Adrenal gland (tissue), 12 donors: ENCODE results near the gene PTPRF. TPM values are rescaled to one million over a fixed set of nuclear protein-coding genes. Genes with fewer than 3 reads are reported as not detected.

Experiments
- DNase-seq, 7 donors: peaks; one replicate each; pipeline ENCODE4 v3.0.0-alpha.2; 2019 to 2020
- H3K27ac ChIP-seq, 5 donors: fragments of 200-600 bp; sonication (generic) in 4 of 5; 1 replicate in 3 of 5; 2 replicates in 2 of 5; pipeline versions ENCODE4 v1.5.1 to v1.8.0; 2016 to 2020; ENCODE audit warnings: mild to moderate bottlenecking in 1 of 5
- H3K27me3 ChIP-seq: fragments of 200-600 bp; 2 replicates; pipeline ENCODE4 v1.8.0; 2021
- H3K36me3 ChIP-seq, 2 donors: fragments of 200-600 bp; replicated peaks in 1 of 2; 1 replicate in 1 of 2; 2 replicates in 1 of 2; pipeline versions ENCODE4 v1.5.1 to v1.8.0; 2018 to 2022
- H3K4me1 ChIP-seq, 2 donors: fragments of 200-600 bp; replicated peaks in 1 of 2; 1 replicate in 1 of 2; 2 replicates in 1 of 2; pipeline versions ENCODE4 v1.5.1 to v1.8.0; 2018 to 2021
- H3K4me3 ChIP-seq, 4 donors: fragments of 200-600 bp; sonication (generic) in 3 of 4; one replicate each; pipeline ENCODE4 v1.5.1; 2016 to 2018
- H3K9me3 ChIP-seq, 3 donors: fragments of 200-600 bp; sonication (generic) in 1 of 3; replicated peaks in 1 of 3; 1 replicate in 2 of 3; 2 replicates in 1 of 3; pipeline versions ENCODE4 v1.5.1 to v1.8.0; 2016 to 2021
- CTCF ChIP-seq, 6 experiments: fragments of 450-650 bp in 4 of 6; fragments of 200-600 bp in 2 of 6; sonication (generic) in 1 of 6; IDR thresholded peaks; 1 replicate in 5 of 6; 2 replicates in 1 of 6; pipeline versions ENCODE4 v1.5.1 to v1.8.0; 2016 to 2021; ENCODE audit warnings: antibody characterized with exemption in 6 of 6, mild to moderate bottlenecking in 2 of 6, moderate library complexity in 1 of 6
- POLR2A ChIP-seq, 2 donors: fragments of 450-650 bp; IDR thresholded peaks; one replicate each; pipeline ENCODE4 v1.6.1; 2017; ENCODE audit warnings: antibody characterized with exemption in 2 of 2, mild to moderate bottlenecking in 2 of 2, moderate library complexity in 1 of 2
- WGBS, 4 donors: extraction: QIAGEN DNeasy Blood & Tissue Kit in 2 of 4; methylation state at CpG; one replicate each; pipeline versions ENCODE4 v1.1.5 to v1.1.7; 2013 to 2017; 5-methylcytosine and 5-hydroxymethylcytosine counted together
- intact Hi-C, 2 donors: fragments of 100-400 bp; cut with DNase I; formaldehyde crosslinking; loops; one replicate each; pipeline versions ENCODE4 v1.14.1 to v1.15.0; 2022 to 2023
- polyA plus RNA-seq, 3 donors: library from polyadenylated mRNA; stranded (reverse); fragments of 200-250 nt in 2 of 3; fragments of 350-450 nt in 1 of 3; fragmentation: Illumina TruSeq in 1 of 3; extraction: RNeasy Lipid Tissue Mini Kit (QIAGEN cat#74804) in 1 of 3; gene quantifications; one replicate each; pipeline ENCODE4 v1.2.3, GENCODE V29; 2013 to 2014
- total RNA-seq, 9 donors: library from RNA; depleted of rRNA in 4 of 9; stranded (reverse); fragments of >200 nt in 4 of 9; fragments of 120-200 nt in 1 of 9; fragmentation: NEBNext Ultra II Directional in 1 of 9; extraction: Animal tissue kit (Norgen Biotek cat#: 25700) in 1 of 9; gene quantifications; one replicate each; pipeline versions ENCODE4 v1.1.0 to v1.2.4, GENCODE V29; 2013 to 2023
- donor health status: healthy with polysubstance abuse.
- donor health status: Bipolar disorder and iron deficiency.
- donor health status: DM: yes; HTN: yes; CAD: no.
- donor health status: DM: no; HTN: no; CAD: no.
- donor health status: DM: no; HTN: no; CAD: no.
- donor health status: DM: yes; HTN: yes; CAD: no.

The PTPRF gene
- total and polyA plus RNA-seq, 12 donors: 9.2 to 92.0 (median 30.1) TPM

- Histone ChIP-seq H3K27ac (no peak overlapping the region), H3K9me3 (no peaks in the 10 kb centered on the region), H3K27me3 (no peaks in the 10 kb centered on the region), H3K36me3 (peaks cover 0 to 97% of the 10 kb centered on the region in 2 donors), H3K4me3 (no peak overlapping the region), H3K4me1 (peaks cover 7 to 13% of the 10 kb centered on the region in 2 donors)
- DNase-seq: no peak
- intact Hi-C loops: no loop called here
- TF ChIP-seq POLR2A (IDR thresholded peaks at IDR 0.05) (no peak), CTCF (IDR thresholded peaks at IDR 0.05) (no peak)
- 91 to 100% (median 94%) methylated on average over 5 of the region's 5 CpGs for WGBS, 4 donors
These were observed 139.2 kb downstream of the PTPRF start for GRCh38 chr1:43669878-43670277.

GRCh38 chr1:43671193-43671592, 140.5 kb downstream of the PTPRF start:
- peaks cover 0 to 97% of the 10 kb centered on the region in 2 donors for H3K36me3 ChIP-seq

GRCh38 chr1:43671626-43672330, 141.1 kb downstream of the PTPRF start:
- intact Hi-C loops: no loop called here
- peak in 5 of 7 donors; percentile 59 to 74 (median 63) for DNase-seq
- Histone ChIP-seq H3K9me3 (no peaks in the 10 kb centered on the region), H3K4me3 (no peak overlapping the region), H3K36me3 (peaks cover 0 to 97% of the 10 kb centered on the region in 2 donors), H3K4me1 (peaks cover 7 to 13% of the 10 kb centered on the region in 2 donors), H3K27ac (peak overlapping the region in 3 of 5 donors; percentile 39 to 89 (median 71)), H3K27me3 (no peaks in the 10 kb centered on the region)
- TF ChIP-seq CTCF (IDR thresholded peaks at IDR 0.05) (no peak), POLR2A (IDR thresholded peaks at IDR 0.05) (no peak)
- 35 to 62% (median 55%) methylated on average over 9 to 10 of the region's 10 CpGs for WGBS, 4 donors

More at GRCh38 chr1:43671193-43671592, 140.5 kb downstream of the PTPRF start:
- TF ChIP-seq CTCF (IDR thresholded peaks at IDR 0.05) (no peak), POLR2A (IDR thresholded peaks at IDR 0.05) (no peak)
- WGBS, 4 donors: 65 to 84% (median 82%) methylated on average over 2 of the region's 2 CpGs
- peak overlapping the region in 3 of 5 donors; percentile 39 to 89 (median 71) for H3K27ac ChIP-seq
- intact Hi-C loops: no loop called here
- H3K4me3 ChIP-seq: no peak overlapping the region
- peaks cover 7 to 13% of the 10 kb centered on the region in 2 donors for H3K4me1 ChIP-seq
- peak in 1 of 7 donors; percentile 19 for DNase-seq
- H3K27me3 ChIP-seq: no peaks in the 10 kb centered on the region
- no peaks in the 10 kb centered on the region for H3K9me3 ChIP-seq

- no peak for DNase-seq
- Histone ChIP-seq H3K4me1 (peaks cover 7 to 13% of the 10 kb centered on the region in 2 donors), H3K4me3 (no peak overlapping the region), H3K36me3 (peaks cover 0 to 86% of the 10 kb centered on the region in 2 donors), H3K27ac (no peak overlapping the region), H3K27me3 (no peaks in the 10 kb centered on the region), H3K9me3 (no peaks in the 10 kb centered on the region)
- intact Hi-C loops: no loop called here
- TF ChIP-seq POLR2A (IDR thresholded peaks at IDR 0.05): no peak
- no peak for TF ChIP-seq CTCF (IDR thresholded peaks at IDR 0.05)
- WGBS, 4 donors: 83 to 91% (median 86%) methylated on average over 7 of the region's 7 CpGs
These were observed 142.6 kb downstream of the PTPRF start for GRCh38 chr1:43673261-43673660.

Other genes starting within 250 kb of the PTPRF start
- gene C1orf210, start 245.3 kb upstream of the PTPRF start, total RNA-seq: not detected
- gene C1orf210, start 245.3 kb upstream of the PTPRF start, polyA plus RNA-seq: not detected
- 10 to 100 TPM; 11.6 to 49.8 (median 27.5) TPM for gene TIE1, start 229.9 kb upstream of the PTPRF start, total RNA-seq
- 10 to 100 TPM in 2 of 3 donors, 1 to 10 TPM in 1; 5.0 to 28.6 (median 19.6) TPM for gene TIE1, start 229.9 kb upstream of the PTPRF start, polyA plus RNA-seq
- under 1 TPM in 4 of 9 donors, not detected in 5; 0.11 to 0.61 (median 0.35) TPM for gene MPL, start 193.1 kb upstream of the PTPRF start, total RNA-seq
- under 1 TPM in 2 of 3 donors, not detected in 1; 0.15 to 0.40 TPM for gene MPL, start 193.1 kb upstream of the PTPRF start, polyA plus RNA-seq
- 10 to 100 TPM in 1 of 9 donors, 1 to 10 TPM in 5, under 1 TPM in 3; 0.32 to 12.8 (median 2.1) TPM for gene CDC20, start 171.9 kb upstream of the PTPRF start, total RNA-seq
- gene CDC20, start 171.9 kb upstream of the PTPRF start, polyA plus RNA-seq: 1 to 10 TPM in 2 of 3 donors, under 1 TPM in 1; 0.88 to 3.0 (median 2.6) TPM
- gene ELOVL1, start 162.9 kb upstream of the PTPRF start, total RNA-seq: 100 to 1,000 TPM in 2 of 9 donors, 10 to 100 TPM in 7; 24.9 to 111 (median 70.2) TPM
- 100 to 1,000 TPM in 1 of 3 donors, 10 to 100 TPM in 2; 33.6 to 242 (median 64.2) TPM for gene ELOVL1, start 162.9 kb upstream of the PTPRF start, polyA plus RNA-seq
- 10 to 100 TPM; 17.3 to 79.1 (median 32.4) TPM for gene MED8, start 141.1 kb upstream of the PTPRF start, total RNA-seq
- 10 to 100 TPM; 26.2 to 58.3 (median 30.0) TPM for gene MED8, start 141.1 kb upstream of the PTPRF start, polyA plus RNA-seq
- 10 to 100 TPM; 16.1 to 62.3 (median 36.1) TPM for gene SZT2, start 141.0 kb upstream of the PTPRF start, total RNA-seq
- gene SZT2, start 141.0 kb upstream of the PTPRF start, polyA plus RNA-seq: 100 to 1,000 TPM in 1 of 3 donors, 10 to 100 TPM in 2; 12.2 to 106 (median 33.3) TPM
- 10 to 100 TPM; 27.0 to 66.5 (median 50.8) TPM for gene HYI, start 77.0 kb upstream of the PTPRF start, total RNA-seq
- gene HYI, start 77.0 kb upstream of the PTPRF start, polyA plus RNA-seq: 100 to 1,000 TPM in 2 of 3 donors, 10 to 100 TPM in 1; 24.7 to 209 (median 138) TPM
- 10 to 100 TPM; 37.0 to 73.8 (median 50.4) TPM for gene KDM4A, start 119.3 kb downstream of the PTPRF start, total RNA-seq
- gene KDM4A, start 119.3 kb downstream of the PTPRF start, polyA plus RNA-seq: 10 to 100 TPM; 15.1 to 36.2 (median 17.9) TPM
- 10 to 100 TPM; 15.6 to 47.5 (median 27.6) TPM for gene ST3GAL3, start 176.7 kb downstream of the PTPRF start, total RNA-seq
- gene ST3GAL3, start 176.7 kb downstream of the PTPRF start, polyA plus RNA-seq: 10 to 100 TPM; 22.0 to 34.3 (median 33.1) TPM